Uterus (tissue), 4 donors: Measurements from ENCODE around the gene SSBP4. TPM values are rescaled to one million over a fixed set of nuclear protein-coding genes. Genes with fewer than 3 reads are reported as not detected.

Experiments used
- DNase-seq, 2 donors: peaks; one replicate each; pipeline ENCODE4 v3.0.0-alpha.2; 2019 to 2020
- H3K27ac ChIP-seq, 2 donors: fragments of 200-600 bp; sonication (generic); 1 replicate in 1 of 2; 2 replicates in 1 of 2; pipeline ENCODE4 v1.5.1; 2016 to 2018
- H3K27me3 ChIP-seq, 2 donors: fragments of 200-600 bp; sonication (generic); one replicate each; pipeline ENCODE4 v1.5.1; 2018 to 2019; ENCODE audit warnings: control low read depth in 1 of 2
- H3K36me3 ChIP-seq, 2 donors: fragments of 200-600 bp; sonication (generic); one replicate each; pipeline ENCODE4 v1.5.1; 2019; ENCODE audit warnings: control low read depth in 1 of 2
- H3K4me1 ChIP-seq, 2 donors: fragments of 200-600 bp; sonication (generic); one replicate each; pipeline ENCODE4 v1.5.1; 2018 to 2019; ENCODE audit warnings: control low read depth in 1 of 2
- H3K4me3 ChIP-seq, 2 donors: fragments of 200-600 bp; sonication (generic); 1 replicate in 1 of 2; 2 replicates in 1 of 2; pipeline ENCODE4 v1.5.1; 2018 to 2019; ENCODE audit warnings: mild to moderate bottlenecking in 1 of 2
- H3K9me3 ChIP-seq, 2 donors: fragments of 200-600 bp; sonication (generic); one replicate each; pipeline ENCODE4 v1.5.1; 2019; ENCODE audit warnings: control low read depth in 1 of 2
- POLR2A ChIP-seq, 2 donors: fragments of 450-650 bp; IDR thresholded peaks; one replicate each; pipeline ENCODE4 v1.6.1; 2016; ENCODE audit warnings: antibody characterized with exemption in 2 of 2, mild to moderate bottlenecking in 1 of 2, moderate library complexity in 1 of 2
- intact Hi-C: fragments of 100-400 bp; cut with DNase I; formaldehyde crosslinking; loops from one replicate; pipeline ENCODE4 v1.15.1; 2023; ENCODE audit warnings: low total_unique reads
- total RNA-seq, 4 donors: library from RNA; depleted of rRNA in 3 of 4; stranded (reverse); fragments of >200 nt in 3 of 4; gene quantifications; one replicate each; pipeline versions ENCODE4 v1.1.0 to v1.2.4, GENCODE V29; 2014 to 2023
- TF ChIP-seq, protein P1 (sequence below), 4 experiments: fragments of 200-600 bp in 2 of 4; fragments of 450-650 bp in 2 of 4; sonication (generic) in 2 of 4; IDR thresholded peaks; one replicate each; pipeline ENCODE4 v1.5.1; 2016 to 2019; ENCODE audit warnings: antibody characterized with exemption in 4 of 4, mild to moderate bottlenecking in 2 of 4, moderate library complexity in 1 of 4
- donor health status: DM: yes; HTN: yes; CAD: no.

SSBP4 gene
- total RNA-seq, 4 donors from 2014 or later, result 23.6 to 105 (median 54.8) TPM

DNA sequence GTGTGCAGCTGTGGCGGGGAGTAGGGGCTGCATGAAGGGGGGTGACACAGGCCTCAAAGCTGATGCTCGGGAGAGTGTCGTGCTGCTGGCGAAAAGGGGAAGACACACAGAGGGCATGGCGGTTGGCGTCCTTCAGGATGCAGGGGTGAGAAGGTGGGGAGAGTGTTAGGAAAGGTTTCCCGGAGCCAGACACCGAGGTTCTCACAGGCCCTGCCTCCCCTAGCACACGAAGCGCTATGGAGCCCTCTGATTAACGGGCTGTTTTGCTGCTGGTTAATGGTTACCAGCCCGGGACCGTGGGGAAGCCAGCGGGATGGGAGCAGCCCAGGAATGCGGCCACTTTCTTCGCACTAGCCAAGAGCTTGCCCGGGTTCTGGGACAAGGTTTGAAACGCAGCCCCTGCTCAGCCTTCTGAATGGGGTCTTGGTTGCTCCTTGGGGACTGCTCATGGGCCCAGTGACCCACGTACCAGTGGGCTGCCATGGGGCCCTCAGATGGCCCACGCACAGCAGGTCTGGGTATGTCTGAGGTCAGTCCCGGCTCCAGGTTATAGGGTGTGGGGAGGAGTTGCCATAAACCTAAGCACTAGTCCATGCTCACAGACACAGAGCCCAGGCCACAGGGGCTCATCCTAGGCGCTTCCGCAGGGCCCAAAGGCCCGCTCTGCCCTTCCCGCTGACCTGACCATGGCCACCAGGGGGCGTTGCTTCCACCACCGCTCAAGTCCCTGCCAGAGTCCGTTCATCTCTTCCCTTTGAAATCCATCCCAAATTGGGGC is 50.1 kb downstream of the SSBP4 start:
- Histone ChIP-seq H3K9me3 (no peaks in the 10 kb centered on the region), H3K27me3 (no peaks in the 10 kb centered on the region), H3K4me1 (peaks cover 10 to 25% of the 10 kb centered on the region in 2 donors), H3K27ac (peak overlapping the region; percentile 0 to 44), H3K4me3 (no peak overlapping the region), H3K36me3 (no peaks in the 10 kb centered on the region)
- TF ChIP-seq, protein P1, sequence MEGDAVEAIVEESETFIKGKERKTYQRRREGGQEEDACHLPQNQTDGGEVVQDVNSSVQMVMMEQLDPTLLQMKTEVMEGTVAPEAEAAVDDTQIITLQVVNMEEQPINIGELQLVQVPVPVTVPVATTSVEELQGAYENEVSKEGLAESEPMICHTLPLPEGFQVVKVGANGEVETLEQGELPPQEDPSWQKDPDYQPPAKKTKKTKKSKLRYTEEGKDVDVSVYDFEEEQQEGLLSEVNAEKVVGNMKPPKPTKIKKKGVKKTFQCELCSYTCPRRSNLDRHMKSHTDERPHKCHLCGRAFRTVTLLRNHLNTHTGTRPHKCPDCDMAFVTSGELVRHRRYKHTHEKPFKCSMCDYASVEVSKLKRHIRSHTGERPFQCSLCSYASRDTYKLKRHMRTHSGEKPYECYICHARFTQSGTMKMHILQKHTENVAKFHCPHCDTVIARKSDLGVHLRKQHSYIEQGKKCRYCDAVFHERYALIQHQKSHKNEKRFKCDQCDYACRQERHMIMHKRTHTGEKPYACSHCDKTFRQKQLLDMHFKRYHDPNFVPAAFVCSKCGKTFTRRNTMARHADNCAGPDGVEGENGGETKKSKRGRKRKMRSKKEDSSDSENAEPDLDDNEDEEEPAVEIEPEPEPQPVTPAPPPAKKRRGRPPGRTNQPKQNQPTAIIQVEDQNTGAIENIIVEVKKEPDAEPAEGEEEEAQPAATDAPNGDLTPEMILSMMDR (IDR thresholded peaks at IDR 0.05), result peak; percentile 53 to 72 (median 66)
- TF ChIP-seq POLR2A (IDR thresholded peaks at IDR 0.05), result no peak
- DNase-seq, result peak; percentile 65 to 67
- intact Hi-C loops, result no loop called here

DNA sequence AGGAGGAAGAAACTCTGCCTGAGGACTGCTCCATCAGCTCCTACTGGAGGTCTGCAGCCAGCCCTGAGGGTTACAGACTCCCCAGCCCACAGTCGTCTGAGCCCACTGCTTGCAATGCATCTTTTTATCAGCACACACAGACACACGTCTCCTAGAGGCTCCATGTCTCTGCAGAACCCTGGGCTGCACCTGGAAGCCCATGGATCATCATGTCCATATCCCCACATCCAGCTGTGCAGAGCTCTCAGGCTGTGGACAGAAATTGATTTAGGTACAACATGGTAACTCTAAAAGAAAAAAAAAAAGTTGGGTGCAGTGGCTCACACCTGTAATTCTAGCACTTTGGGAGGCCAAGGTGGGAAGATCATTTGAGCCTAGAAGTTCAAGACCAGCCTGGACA is 51.6 kb downstream of the SSBP4 start:
- Histone ChIP-seq H3K4me1 (peaks cover 0 to 11% of the 10 kb centered on the region in 2 donors), H3K27ac (peak overlapping the region in 1 of 2 donors; percentile 0)
- intact Hi-C loops, result no loop called here

DNA sequence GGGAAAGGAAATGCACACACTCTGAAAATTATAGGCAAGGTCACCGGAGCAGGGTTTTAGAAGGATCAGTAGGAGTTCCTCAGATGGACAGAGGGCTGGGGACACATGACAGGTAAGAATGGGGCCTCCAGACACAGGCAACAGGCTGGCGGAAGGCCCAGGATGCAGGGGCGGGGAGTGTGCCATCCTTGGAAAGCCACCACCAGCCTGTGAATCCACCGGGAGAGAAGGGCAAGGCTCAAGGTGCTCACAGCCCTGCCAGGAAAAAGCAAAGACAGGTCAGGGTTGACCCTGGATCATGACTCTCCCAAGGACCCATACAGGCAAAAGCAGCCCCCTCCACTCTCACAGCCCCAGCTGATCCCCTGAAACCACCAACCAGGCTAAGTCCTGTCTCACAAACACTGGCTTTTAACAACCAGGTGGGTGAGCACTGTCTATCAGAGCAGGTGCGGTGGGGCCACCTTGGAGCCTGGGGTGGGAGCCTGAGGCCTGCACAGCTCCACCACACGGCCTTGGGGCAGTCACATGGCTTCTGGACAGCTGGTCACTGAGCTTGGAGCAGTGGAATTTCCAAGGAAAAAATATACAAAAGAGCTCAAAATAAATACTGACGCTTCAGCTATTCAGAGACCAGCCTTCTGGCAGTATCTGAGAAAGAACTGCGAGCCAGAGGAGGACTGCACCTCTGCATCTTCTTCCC is 54.0 kb downstream of the SSBP4 start:
- TF ChIP-seq, protein P1 (IDR thresholded peaks at IDR 0.05), result no peak
- TF ChIP-seq POLR2A (IDR thresholded peaks at IDR 0.05), result no peak
- Histone ChIP-seq H3K4me3 (no peak overlapping the region), H3K4me1 (peaks cover 0 to 11% of the 10 kb centered on the region in 2 donors), H3K27me3 (no peaks in the 10 kb centered on the region), H3K27ac (peak overlapping the region in 1 of 2 donors; percentile 7), H3K9me3 (no peaks in the 10 kb centered on the region), H3K36me3 (no peaks in the 10 kb centered on the region)
- intact Hi-C loops, result no loop called here
- no peak for DNase-seq

More for the DNA sequence above, 51.6 kb downstream of the SSBP4 start:
- TF ChIP-seq, protein P1 (IDR thresholded peaks at IDR 0.05), result no peak
- TF ChIP-seq POLR2A (IDR thresholded peaks at IDR 0.05), result no peak
- Histone ChIP-seq H3K36me3 (no peaks in the 10 kb centered on the region), H3K9me3 (no peaks in the 10 kb centered on the region), H3K27me3 (no peaks in the 10 kb centered on the region), H3K4me3 (no peak overlapping the region)
- no peak for DNase-seq

DNA sequence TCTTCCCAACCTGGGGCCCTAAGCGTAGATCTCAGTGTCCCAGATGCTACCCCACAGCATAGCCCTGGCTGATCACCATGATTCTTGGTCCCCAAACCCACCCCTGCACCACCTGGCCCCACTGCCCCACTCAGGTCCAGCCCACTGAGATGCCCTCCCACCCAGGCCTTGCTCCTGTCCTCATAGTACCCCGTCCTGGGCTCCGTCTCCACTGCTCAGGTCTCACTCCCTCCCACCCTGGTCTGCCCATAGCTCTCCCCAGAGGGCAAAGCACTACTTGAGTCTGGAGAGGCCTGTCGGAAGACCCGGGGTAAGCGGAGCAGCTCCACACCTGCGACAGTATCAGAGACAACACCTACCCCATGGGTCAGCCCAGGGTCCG is 54.5 kb downstream of the SSBP4 start:
- Histone ChIP-seq H3K9me3 (no peaks in the 10 kb centered on the region), H3K4me1 (peaks cover 0 to 15% of the 10 kb centered on the region in 2 donors), H3K36me3 (no peaks in the 10 kb centered on the region), H3K4me3 (no peak overlapping the region), H3K27me3 (no peaks in the 10 kb centered on the region), H3K27ac (peak overlapping the region in 1 of 2 donors; percentile 7)
- peak in 1 of 2 donors; percentile 17 for DNase-seq
- TF ChIP-seq POLR2A (IDR thresholded peaks at IDR 0.05), result no peak
- TF ChIP-seq, protein P1 (IDR thresholded peaks at IDR 0.05), result no peak
- intact Hi-C loops, result no loop called here

DNA sequence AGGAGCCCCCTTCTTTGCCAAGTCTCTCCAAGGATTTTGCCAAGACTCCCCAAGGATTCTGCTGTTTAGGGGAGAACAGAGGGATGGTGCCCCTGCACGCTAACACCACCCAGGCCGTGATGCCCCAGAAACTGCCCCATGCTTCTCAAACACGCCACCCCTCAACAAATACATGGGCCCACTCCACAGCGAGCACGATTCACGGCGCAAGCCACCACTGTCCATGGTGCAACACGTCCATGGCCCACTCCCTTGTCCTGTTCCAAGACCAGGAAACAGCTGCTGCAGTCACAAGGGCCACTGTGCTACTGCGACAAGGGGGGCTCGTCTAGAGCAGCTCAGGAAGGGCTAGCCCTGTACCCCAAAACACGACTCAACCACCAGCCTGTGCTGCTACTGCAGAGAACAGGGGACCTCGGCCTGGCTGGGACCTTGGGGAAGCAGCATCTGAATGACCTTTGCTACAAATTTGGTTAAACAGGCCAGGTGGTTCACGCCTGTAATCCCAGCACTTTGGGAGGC is 55.2 kb downstream of the SSBP4 start:
- DNase-seq, result peak in 1 of 2 donors; percentile 14
- Histone ChIP-seq H3K27ac (no peak overlapping the region), H3K9me3 (no peaks in the 10 kb centered on the region), H3K36me3 (no peaks in the 10 kb centered on the region), H3K27me3 (no peaks in the 10 kb centered on the region), H3K4me3 (no peak overlapping the region), H3K4me1 (peaks cover 0 to 16% of the 10 kb centered on the region in 2 donors)
- intact Hi-C loops, result no loop called here
- TF ChIP-seq, protein P1 (IDR thresholded peaks at IDR 0.05), result no peak
- no peak for TF ChIP-seq POLR2A (IDR thresholded peaks at IDR 0.05)
